Fibroblast of pulmonary artery (primary cell): ENCODE measurements around the gene HDAC4.

ENCODE experiments used
- DNase-seq: peaks from one replicate; pipeline ENCODE4 v3.0.0-alpha.2; 2010; ENCODE audit warnings: low read depth
- H3K4me3 ChIP-seq: replicated peaks from 2 replicates; pipeline ENCODE4 v1.5.1; 2011; ENCODE audit warnings: low read depth, mild to moderate bottlenecking, control low read depth, low read length, moderate library complexity
- CTCF ChIP-seq: IDR thresholded peaks from 2 replicates; pipeline ENCODE4 v1.5.1; 2011; ENCODE audit warnings: mild to moderate bottlenecking, control low read depth, low read length, inconsistent platforms; ENCODE audit errors: missing control alignments

The HDAC4 gene

DNA sequence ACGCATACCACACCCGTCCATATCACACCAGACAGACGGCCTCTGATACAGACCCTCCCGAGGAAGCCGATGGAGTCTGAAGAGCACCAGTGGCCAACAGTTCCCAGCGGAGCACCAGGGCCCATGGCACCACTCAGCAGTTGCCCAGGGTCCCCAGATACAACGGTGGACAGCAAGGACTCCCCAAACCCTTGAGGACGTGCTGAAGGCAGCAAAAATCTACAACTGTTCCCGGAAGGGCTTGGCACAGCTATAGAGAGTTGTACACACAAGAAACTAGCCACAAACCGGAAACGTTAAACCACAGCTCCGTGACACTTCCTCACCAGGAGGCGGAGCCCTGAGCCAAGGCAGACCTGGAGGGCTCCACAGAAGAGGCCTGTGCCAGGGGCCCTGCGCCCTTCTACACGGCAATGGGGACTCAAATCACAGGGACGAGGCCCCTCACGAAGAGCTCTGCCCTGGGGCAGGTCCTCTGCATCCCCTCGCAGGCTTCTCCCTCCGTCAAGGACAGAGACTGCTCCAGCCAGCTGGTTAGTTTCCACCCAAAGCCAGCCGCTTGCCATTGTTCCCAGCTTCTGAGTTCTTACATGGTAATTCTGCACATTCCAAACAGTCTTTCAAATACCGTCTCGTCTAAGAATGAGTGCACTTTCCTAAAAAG is 133.4 kb downstream of the HDAC4 start:
- TF ChIP-seq CTCF: peak; percentile 28
- H3K4me3 ChIP-seq: no peak overlapping the region
- peak; percentile 82 for DNase-seq

DNA sequence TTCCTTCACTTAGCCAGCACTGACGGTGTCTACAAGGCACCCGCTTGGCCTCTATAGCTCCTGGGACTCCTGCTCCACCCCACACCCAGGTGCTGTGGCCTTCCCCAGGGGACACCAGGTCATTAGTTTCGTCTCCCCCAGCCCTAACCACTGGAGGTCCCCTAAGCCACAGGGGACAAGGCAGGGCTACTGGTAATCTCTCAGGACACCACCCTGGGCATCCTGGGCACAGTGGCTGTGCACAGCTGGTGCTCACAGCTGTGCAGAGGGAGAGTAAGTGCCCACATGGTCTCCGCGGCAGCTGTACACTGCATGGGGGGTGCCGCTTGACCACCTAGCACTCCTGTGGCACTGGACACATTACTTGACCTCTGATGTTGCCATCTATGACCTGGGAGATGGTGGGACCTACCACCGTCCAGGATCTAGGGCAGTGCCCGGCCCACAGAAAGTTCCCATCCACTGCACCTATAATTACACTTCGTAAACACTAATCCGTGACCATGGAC is 134.0 kb downstream of the HDAC4 start:
- H3K4me3 ChIP-seq: no peak overlapping the region
- no peak for DNase-seq
- no peak for TF ChIP-seq CTCF

- no peak for DNase-seq
- no peak for TF ChIP-seq CTCF
- no peak overlapping the region for H3K4me3 ChIP-seq
These were observed 134.4 kb downstream of the HDAC4 start for GRCh38 chr2:239266434-239266766.

DNA sequence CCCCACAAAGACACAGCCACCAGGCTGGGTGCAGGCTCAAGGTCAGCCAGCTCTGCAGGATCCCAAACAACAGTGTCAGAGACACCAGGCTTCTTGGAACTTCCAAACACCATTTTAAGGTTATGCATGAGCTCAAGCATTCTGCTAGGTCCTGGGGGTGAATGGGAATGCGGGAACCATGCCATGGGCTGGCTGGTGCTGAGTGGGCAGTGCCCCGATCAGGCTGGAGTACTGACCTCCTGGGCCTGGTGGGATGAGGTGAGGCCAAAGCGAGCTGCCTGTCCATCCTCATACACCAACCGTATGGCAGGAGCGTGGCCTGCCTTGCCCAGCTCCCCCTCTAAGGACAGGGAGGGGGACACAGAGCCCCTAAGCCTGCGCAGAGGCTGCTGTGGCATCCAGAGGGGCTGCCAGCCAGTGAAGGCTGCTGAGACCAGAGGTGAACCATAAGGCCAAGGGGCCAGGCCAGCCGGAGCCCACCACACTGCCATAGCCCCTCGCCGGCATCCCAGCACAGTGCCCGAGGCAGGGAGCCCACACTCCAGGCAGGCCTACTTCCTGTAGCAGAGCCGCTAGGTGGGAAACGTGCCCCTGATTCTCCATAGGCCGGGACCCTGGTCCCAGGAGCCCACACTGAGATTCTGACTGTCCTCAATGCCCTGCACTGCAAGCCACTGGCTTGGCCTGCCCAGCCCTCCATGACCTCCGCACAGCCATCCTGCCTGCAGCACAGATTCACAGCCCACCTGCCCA is 135.0 kb downstream of the HDAC4 start:
- DNase-seq: no peak
- H3K4me3 ChIP-seq: no peak overlapping the region
- no peak for TF ChIP-seq CTCF

- DNase-seq: peak; percentile 68
- no peak for TF ChIP-seq CTCF
- no peak overlapping the region for H3K4me3 ChIP-seq
These were observed 135.8 kb downstream of the HDAC4 start for GRCh38 chr2:239264838-239265651.

GRCh38 chr2:239264492-239264837 is 136.4 kb downstream of the HDAC4 start:
- TF ChIP-seq CTCF: no peak
- peak; percentile 69 for DNase-seq
- H3K4me3 ChIP-seq: no peak overlapping the region
